Activated CD4-positive, alpha-beta T cell treated with anti-CD3 and anti-CD28 coated beads for 4 hours (primary cell): ENCODE results near the gene ARHGAP10.

ENCODE experiments used
- DNase-seq, 2 donors: peaks; one replicate each; pipeline ENCODE4 v3.0.0-alpha.2; 2020

ARHGAP10 gene

DNA sequence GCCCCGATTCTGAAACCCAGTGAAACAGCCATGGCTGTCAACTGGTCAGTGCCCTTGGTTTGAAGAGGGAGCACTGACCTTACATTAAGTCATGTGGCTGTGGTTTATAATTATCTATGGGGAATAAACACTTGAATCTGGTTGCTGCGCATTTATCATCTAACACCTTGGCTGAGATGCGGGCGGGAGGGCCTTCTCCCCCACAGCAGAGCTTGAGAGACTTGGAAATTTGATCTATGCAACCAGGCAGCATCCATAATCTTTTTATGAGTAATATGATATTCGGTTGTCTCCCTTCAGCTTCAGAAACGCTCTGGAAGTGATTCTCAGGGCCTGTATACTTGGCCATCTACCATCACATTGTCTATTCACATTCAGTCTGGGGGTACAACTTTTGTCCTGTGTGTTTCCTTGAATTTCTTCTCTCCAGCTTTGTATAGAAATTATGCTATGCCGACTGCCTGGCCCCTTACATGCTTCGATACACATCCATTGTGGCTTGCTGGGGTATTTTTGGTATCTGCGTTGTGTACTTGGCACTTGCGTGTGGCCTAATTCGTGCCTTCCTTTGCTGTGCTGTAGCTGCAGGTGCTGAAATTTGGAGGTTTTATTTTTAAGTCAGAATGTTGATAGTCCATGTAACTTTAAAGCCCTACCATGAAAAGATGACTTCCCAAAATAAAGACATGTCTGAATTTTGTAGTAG, 321.6 kb downstream of the ARHGAP10 start:
- DNase-seq = no peak

- DNase-seq = no peak
Observed at GRCh38 chr4:148054275-148054674, 322.4 kb downstream of the ARHGAP10 start.

- DNase-seq = no peak
Observed at GRCh38 chr4:148055844-148056243, 324.0 kb downstream of the ARHGAP10 start.

- DNase-seq = peak; percentile 46 to 52
Observed at GRCh38 chr4:148056879-148057278, 325.0 kb downstream of the ARHGAP10 start.

DNA sequence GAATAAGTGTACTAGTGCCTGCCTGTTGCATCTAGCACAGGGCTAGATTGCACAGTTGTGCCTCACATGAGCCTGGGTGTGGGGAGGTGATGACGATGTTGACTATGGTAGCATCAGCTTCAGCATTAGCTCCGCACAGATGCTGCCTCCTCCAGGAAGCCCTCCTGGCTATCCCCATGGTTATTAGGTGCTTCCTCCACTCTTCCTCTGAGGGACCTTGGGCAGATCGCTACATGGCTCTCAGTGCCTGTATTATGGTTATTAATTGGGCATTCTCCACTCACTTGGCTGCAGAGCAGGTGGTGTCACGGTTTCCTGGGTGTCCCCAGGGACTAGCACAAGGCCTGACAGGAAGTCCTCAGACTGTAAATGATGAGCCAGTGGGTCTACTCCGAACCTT, 325.6 kb downstream of the ARHGAP10 start:
- DNase-seq = no peak

- DNase-seq = no peak
Observed at GRCh38 chr4:148057984-148058859, 326.3 kb downstream of the ARHGAP10 start.

GRCh38 chr4:148059617-148060180, 327.8 kb downstream of the ARHGAP10 start:
- no peak for DNase-seq

- DNase-seq = peak in 1 of 2 donors; percentile 9
Observed at GRCh38 chr4:148060264-148061140, 328.6 kb downstream of the ARHGAP10 start.

DNA sequence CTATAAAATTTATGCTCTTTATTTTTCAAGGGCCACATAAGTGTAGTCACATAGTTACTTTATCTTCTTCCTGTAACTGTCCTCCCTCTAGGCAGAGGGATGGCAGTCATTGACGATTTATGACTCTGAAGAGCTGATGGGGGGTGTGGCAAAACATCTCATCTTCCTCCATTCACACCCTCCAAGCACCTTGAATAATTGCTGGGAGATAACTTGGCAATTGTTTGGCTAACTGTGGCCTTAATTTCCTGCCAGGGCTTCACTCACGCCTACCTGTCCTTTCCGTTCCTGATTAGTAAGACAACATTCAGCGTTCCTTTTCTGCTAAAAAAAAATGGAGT, 329.2 kb downstream of the ARHGAP10 start:
- no peak for DNase-seq

DNA sequence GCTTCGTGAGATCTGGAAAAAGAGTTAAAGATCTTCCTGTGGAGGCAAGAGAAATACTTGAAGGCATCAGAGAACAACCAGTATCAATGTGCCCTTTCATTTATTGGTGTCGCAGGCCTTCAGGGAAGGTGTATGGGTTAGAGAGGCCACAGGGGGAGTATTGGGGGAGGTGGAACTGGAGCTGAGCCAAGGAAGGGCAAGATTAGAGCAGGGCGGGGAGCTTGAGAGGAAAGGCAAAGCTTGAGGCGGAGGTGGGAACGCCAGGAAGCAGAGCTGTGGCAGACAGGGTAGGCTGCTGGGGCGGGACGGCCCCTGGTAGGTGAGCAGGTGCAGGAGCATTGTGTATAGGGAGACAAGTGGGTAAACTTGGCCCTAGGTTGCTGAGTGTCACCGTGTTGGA, 329.9 kb downstream of the ARHGAP10 start:
- DNase-seq = no peak

DNA sequence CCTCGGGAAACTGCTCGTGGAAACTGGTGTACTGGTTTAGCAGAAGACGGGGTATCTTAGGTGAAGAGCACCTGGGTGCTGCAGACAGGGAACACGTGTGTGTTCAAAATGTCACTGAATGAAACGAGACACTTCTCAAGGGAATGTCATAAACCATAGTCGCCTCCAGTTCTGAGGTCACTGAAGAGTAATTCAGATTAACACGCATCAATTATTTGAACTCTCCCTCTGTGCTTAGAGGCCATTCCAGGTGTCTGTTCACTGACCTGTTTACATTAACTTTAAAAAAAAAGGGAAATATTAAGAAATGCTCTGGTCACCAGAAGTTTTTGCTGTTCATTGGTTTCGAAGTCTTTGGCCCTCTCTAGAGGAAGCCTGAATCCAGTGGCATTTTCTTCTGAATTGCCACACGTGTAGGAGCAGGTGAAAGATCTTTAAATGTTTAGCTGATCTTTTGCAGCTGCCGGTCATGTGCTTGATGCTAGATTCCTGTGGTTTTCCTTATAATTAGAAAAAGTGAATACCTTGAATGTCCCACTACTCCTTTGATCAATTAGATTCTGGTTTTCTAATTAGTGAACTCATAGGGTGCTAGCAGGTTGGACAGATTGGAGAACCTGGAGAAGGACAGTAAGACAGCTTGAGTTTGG, 330.5 kb downstream of the ARHGAP10 start:
- DNase-seq = no peak

DNA sequence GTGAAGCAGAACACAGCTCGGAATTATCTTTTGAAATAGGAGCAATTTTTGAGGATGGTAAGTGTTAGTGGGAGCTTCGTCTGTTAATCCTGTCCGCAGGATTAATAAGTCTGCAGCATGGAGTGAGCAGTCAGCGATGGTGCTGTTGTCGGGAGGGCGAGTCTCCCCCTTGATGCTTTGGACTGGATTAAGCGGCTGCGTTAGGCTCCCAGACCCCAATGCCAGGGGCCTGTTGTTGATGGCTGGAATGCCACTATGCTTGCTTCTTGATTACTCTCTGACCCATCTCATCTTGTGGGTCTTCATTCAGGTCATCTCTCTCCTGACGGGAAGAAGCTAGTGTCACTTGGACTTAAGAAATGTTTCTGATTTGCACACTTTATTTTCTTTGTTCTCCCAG, 332.6 kb downstream of the ARHGAP10 start:
- DNase-seq = no peak

GRCh38 chr4:148065075-148065474, 333.2 kb downstream of the ARHGAP10 start:
- DNase-seq = no peak

DNA sequence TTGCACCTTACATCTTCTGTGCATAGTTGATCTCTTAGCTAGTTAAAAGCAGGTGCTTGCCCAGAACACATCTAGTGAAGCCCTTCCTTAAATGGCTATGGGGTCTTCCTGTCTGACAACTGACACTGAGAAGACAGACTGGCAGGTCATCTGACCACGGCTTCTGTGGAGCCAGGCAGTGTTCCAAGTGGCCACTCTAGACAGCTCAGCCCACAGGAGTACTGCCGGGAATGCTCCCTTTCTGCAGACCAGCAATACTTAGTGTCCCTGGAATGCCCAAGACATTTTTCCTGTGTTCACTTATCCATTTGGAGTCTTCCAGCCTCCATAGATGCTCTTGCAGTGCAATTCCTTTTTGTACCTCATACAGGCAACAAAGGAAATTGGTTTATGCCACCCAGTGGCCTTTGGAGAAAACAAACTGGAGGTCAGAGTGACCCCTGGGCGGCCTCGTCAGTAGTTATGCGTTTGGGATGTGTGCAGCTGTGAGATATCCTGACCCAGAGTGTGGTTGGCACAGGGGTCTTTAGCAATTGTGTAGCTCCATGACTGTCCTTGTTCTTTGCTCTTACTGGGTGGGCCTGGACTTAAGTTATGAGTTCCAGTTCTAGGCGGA, 335.5 kb downstream of the ARHGAP10 start:
- no peak for DNase-seq

DNA sequence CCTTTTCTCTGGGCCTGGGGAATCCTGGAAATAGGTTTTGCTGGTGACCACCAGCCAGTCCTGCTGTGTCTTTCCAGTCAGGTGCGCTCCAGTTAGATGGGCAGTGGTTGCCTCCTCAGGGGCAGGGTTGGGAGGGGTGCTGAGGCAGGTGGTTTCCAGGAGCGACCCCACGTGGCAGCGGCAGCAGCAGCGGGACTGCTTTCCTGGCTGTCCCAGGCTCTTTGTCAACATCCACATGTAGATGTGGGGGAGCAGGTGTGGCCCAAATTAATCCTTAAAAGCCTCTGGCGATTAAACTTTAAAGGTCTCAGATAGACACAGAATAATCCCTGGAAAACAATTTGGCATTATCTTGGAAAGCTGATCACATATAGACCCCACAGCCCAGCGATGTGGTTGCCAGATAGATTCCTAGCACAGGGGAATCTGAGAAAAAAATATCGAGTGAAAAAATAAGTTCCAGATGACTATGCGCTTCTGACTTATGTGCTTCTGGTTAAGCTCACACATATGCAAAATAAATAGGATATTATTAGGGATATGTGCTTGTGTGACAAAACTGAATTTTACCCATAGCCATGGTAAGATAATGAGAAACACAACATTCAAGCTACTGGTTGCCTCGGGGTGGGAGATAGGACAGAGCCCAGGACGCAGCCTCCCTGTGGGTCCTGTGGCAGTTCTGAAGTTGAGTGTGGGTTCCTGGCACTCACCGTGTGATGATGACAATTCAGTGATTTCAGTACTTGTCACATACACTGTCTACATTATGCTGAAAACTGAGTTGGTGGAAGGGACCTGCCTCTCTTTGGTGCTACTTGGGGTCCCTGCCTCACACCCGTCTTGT, 336.4 kb downstream of the ARHGAP10 start:
- DNase-seq = no peak

DNA sequence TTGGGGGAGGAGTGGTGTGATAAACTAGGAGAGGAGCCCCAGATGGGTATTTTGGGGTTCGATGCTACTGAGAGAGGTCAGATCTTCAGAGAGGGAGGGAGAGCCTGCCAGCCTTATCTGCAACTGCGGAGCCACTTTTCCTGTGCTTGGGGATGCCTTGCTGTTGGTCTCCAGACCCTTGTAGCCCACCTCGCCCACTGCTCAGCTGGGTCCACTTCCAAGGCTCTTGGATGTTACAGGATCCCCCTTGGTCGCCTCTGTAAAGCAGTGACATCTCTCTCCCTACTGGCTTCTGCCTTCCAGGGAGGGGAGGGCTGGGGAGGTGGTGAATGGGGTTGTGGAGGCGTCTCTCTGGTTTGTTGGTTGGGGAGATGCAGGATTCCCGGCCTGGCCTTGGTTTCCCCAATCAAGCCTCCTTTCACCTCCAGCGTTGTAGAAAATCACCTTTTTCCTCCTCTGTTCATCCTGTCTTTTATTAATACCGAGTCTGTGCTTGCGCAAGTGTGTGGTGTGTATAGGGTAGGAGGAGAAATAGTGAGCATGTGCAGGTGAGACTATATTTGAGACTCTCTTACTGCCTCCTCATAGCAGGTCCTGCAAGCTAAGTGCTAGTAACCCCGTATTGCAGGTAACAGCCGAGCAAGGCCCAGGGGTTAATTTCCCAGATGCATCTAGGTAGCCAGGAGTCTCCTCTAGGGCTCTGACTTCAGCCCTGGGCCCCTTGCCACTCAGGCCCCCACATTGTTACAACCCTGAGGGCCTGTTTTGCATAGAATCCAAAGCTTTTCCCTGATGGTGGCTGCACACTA, 337.4 kb downstream of the ARHGAP10 start:
- no peak for DNase-seq

- no peak for DNase-seq
Observed at GRCh38 chr4:148069895-148070178, 337.9 kb downstream of the ARHGAP10 start.

DNA sequence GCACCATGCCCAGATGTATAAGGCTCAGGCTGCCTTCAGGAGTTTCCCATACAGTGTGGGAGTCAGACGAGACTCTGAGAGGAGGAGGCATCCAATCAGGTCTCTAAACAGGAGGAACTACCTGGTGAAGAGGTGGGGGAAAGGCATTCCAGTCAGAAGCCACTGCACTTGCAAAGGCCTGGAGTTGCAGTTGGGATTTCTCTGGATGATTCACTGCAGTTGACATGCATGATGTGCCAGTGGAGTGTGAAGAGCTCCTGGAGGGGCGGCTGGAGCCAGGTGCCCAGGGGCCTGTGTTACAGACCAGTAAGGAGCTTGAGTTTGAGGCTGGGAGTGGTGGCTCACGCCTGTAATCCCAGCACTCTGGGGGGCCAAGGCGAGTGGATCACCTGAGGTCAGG, 339.1 kb downstream of the ARHGAP10 start:
- DNase-seq = no peak

DNA sequence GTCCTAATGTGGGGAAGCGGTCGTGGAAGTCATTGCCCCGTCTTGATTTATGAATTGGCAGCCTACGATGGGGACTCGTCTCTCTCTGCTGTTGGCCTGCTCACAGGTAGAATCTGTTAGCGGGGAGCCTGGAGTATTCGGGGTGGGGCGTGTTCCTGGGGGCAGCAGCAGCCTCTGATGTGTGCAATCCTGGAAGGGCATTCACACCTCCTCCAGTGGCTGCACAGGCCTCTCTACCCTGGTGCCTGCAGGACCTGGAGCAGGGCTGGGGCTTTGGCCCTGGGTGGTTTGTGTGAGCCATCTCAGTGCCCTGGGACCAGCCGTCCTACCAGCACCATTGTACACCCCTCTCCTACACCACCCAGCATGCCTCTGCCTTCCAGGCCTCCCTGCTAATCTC, 340.9 kb downstream of the ARHGAP10 start:
- DNase-seq = no peak

DNA sequence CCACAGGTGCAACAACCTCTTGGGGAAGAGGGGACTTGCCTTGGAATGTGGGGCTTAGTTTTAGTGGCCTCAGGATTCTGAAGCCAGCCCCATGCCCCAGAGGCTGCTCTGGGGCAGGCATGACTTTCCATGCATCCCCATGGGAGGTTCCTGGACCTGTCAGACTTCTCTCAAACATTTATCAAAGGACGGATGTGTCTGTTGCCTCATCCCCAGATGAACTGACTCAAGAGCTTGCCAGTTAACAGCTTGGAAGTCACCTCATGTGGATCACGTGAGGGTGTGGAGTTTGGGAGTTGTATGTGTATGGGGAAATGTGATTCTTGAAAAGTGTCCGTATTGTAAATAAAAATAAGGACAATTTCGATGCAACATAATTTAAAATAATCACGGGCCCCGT, 341.5 kb downstream of the ARHGAP10 start:
- DNase-seq = no peak
